T-cell (primary cell): ENCODE data around the gene AAR2. TPM values are rescaled to one million over a fixed set of nuclear protein-coding genes. Genes with fewer than 3 reads are reported as not detected.

Source experiments
- ATAC-seq, 4 experiments: fragments of 200-7000 bp in 3 of 4; fragments of 150-1000 bp in 1 of 4; cut with Tn5 transposase; replicated peaks in 1 of 4; 1 replicate in 3 of 4; 2 replicates in 1 of 4; pipeline ENCODE4 v1.10.0; 2021; ENCODE audit warnings: moderate library complexity in 3 of 4, mild to moderate bottlenecking in 2 of 4, moderate number of reproducible peaks in 1 of 4
- CTCF ChIA-PET, 2 donors: fragments of 300-600 bp; sonication (Branson Sonifier 250); formaldehyde crosslinking; loops; one replicate each; lab custom pipeline; 2022; ENCODE audit warnings: antibody characterized with exemption in 2 of 2; lab: Charles Lee
- POLR2A ChIA-PET, 2 donors: fragments of 300-600 bp; sonication (Branson Sonifier 250); formaldehyde crosslinking; loops; one replicate each; lab custom pipeline; 2022; ENCODE audit warnings: antibody characterized with exemption in 2 of 2; lab: Charles Lee
- DNase-seq, 35 experiments: peaks; one replicate each; pipeline versions ENCODE4 v3.0.0 to v3.0.0-alpha.2; 2013 to 2023
- H3K27ac ChIP-seq: one replicate; pipeline ENCODE4 v1.5.1; 2013; ENCODE audit warnings: low read length
- H3K27me3 ChIP-seq, 2 experiments: replicated peaks in 1 of 2; 1 replicate in 1 of 2; 2 replicates in 1 of 2; pipeline versions ENCODE4 v1.6.1 to v1.7.0; 2013; ENCODE audit warnings: low read length in 1 of 2, mixed read lengths in 1 of 2; ENCODE audit not compliant: control insufficient read depth in 2 of 2, insufficient read depth in 2 of 2; ENCODE audit errors: extremely low read depth in 1 of 2
- H3K36me3 ChIP-seq, 2 donors: 1 replicate in 1 of 2; 2 replicates in 1 of 2; pipeline versions ENCODE4 v1.6.1 to v1.7.0; 2013; ENCODE audit warnings: low read length in 1 of 2; ENCODE audit not compliant: control insufficient read depth in 2 of 2, insufficient read depth in 1 of 2; ENCODE audit errors: extremely low read depth in 1 of 2
- H3K4me1 ChIP-seq, 2 experiments: 1 replicate in 1 of 2; 2 replicates in 1 of 2; pipeline versions ENCODE4 v1.6.1 to v1.7.0; 2013; ENCODE audit warnings: low read length in 2 of 2, mixed read lengths in 1 of 2; ENCODE audit not compliant: insufficient read depth in 2 of 2, control insufficient read depth in 1 of 2; ENCODE audit errors: extremely low read depth in 1 of 2
- H3K4me3 ChIP-seq, 2 donors: 1 replicate in 1 of 2; 2 replicates in 1 of 2; pipeline versions ENCODE4 v1.5.1 to v1.7.0; 2013; ENCODE audit warnings: mild to moderate bottlenecking in 2 of 2, low read length in 1 of 2, moderate library complexity in 1 of 2; ENCODE audit not compliant: control insufficient read depth in 1 of 2; ENCODE audit errors: extremely low read depth in 1 of 2
- H3K9me3 ChIP-seq: 2 replicates; pipeline ENCODE4 v1.7.0; 2013
- H3K27ac Mint-ChIP-seq, 2 donors: one replicate each; pipeline ENCODE4 v1.8.0; 2020 to 2021; ENCODE audit warnings: mild to moderate bottlenecking in 2 of 2, mixed read lengths in 2 of 2
- H3K27me3 Mint-ChIP-seq, 2 donors: one replicate each; pipeline ENCODE4 v1.8.0; 2021 to 2022; ENCODE audit warnings: mixed read lengths in 2 of 2
- H3K36me3 Mint-ChIP-seq: one replicate; pipeline ENCODE4 v1.8.0; 2021; ENCODE audit warnings: mixed read lengths
- H3K4me1 Mint-ChIP-seq, 3 donors: one replicate each; pipeline ENCODE4 v1.8.0; 2020 to 2022; ENCODE audit warnings: mixed read lengths in 3 of 3, mild to moderate bottlenecking in 1 of 3
- H3K4me3 Mint-ChIP-seq, 3 donors: one replicate each; pipeline ENCODE4 v1.8.0; 2020 to 2022; ENCODE audit warnings: mild to moderate bottlenecking in 3 of 3, mixed read lengths in 3 of 3, moderate library complexity in 3 of 3
- H3K9me3 Mint-ChIP-seq, 3 donors: one replicate each; pipeline ENCODE4 v1.8.0; 2020 to 2022; ENCODE audit warnings: mixed read lengths in 3 of 3
- WGBS: methylation state at CpG from one replicate; pipeline ENCODE4 v1.1.5; 2013; ENCODE audit warnings: missing lambda C conversion rate; ENCODE audit not compliant: insufficient coverage; 5-methylcytosine and 5-hydroxymethylcytosine counted together
- total RNA-seq, 35 experiments: library from RNA in 6 of 35; stranded (reverse) in 6 of 35; fragments of 120-200 nt in 1 of 35; gene quantifications; one replicate each; pipeline versions ENCODE4 v1.2.1 to v1.2.4 and lab custom pipeline; 2013 to 2026

The AAR2 gene
- total RNA-seq, 5 donors from 2014 or later (not counting 1 experiment from before 2014, with no cell fraction given), result 17.7 to 24.1 (median 23.3) TPM

GRCh38 chr20:36200451-36200850 is 35.8 kb upstream of the AAR2 start:
- Mint-ChIP-seq H3K4me1 (peaks cover 4 to 13% (median 5%) of the 10 kb centered on the region in 3 donors), H3K27me3 (peaks cover 11 to 16% of the 10 kb centered on the region in 2 donors), H3K36me3 (no peaks in the 10 kb centered on the region), H3K27ac (no peak overlapping the region), H3K9me3 (no peaks in the 10 kb centered on the region), H3K4me3 (no peak overlapping the region)
- H3K27ac ChIP-seq, result no peak overlapping the region
- WGBS, result no CpG with 5 or more reads among the region's 1 CpG
- DNase-seq (no peak), ATAC-seq (no peak)
- ChIA-PET POLR2A (no interaction called here), CTCF (interaction anchor here in 1 of 2 donors (1.8 kb wide), 1 partner anchor 208 kb away, joined by 10 read pairs; no protein-coding TSS in a partner anchor)
- no peaks in the 10 kb centered on the region for H3K9me3 ChIP-seq
- peaks cover 0 to 9% of the 10 kb centered on the region in 2 experiments for H3K4me1 ChIP-seq
- H3K4me3 ChIP-seq, result no peak overlapping the region
- peaks cover 0 to 26% of the 10 kb centered on the region in 2 experiments for H3K27me3 ChIP-seq
- no peaks in the 10 kb centered on the region for H3K36me3 ChIP-seq

DNA sequence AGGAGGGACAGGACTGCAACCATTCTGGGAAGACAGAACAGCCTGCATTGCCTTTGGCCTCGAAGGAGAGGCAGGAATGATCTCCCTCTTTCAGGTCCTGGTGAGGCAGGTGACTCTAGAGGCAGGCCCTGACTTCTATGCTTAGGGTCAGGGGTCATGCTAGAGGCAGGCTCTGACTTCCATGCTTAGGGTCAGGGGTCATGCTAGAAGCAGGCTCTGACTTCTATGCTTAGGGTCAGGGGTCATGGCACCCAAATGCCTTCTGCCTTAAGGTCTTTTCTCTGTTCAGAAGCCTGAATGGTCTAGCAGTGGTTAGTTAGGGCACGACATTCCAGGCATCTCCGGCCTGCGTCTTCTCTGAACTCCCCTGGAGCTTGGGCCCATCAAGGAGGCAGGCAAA is 35.1 kb upstream of the AAR2 start:
- no peaks in the 10 kb centered on the region for H3K36me3 Mint-ChIP-seq
- H3K27ac Mint-ChIP-seq, result no peak overlapping the region
- H3K27me3 Mint-ChIP-seq, result peaks cover 5 to 14% of the 10 kb centered on the region in 2 donors
- H3K9me3 ChIP-seq, result no peaks in the 10 kb centered on the region
- H3K4me3 ChIP-seq, result no peak overlapping the region
- no peak overlapping the region for H3K27ac ChIP-seq
- H3K4me3 Mint-ChIP-seq, result no peak overlapping the region
- H3K27me3 ChIP-seq, result peaks cover 0 to 28% of the 10 kb centered on the region in 2 experiments
- no peak for DNase-seq
- H3K9me3 Mint-ChIP-seq, result no peaks in the 10 kb centered on the region
- no peak for ATAC-seq
- H3K36me3 ChIP-seq, result no peaks in the 10 kb centered on the region
- 45% methylated on average over 2 of the region's 4 CpGs for WGBS
- peaks cover 0 to 9% of the 10 kb centered on the region in 2 experiments for H3K4me1 ChIP-seq
- ChIA-PET POLR2A (no interaction called here), CTCF (interaction anchor here in 1 of 2 donors (0.9 to 1.4 kb wide), 2 partner anchors 11 to 236 kb away, joined by 3 to 4 read pairs; no protein-coding TSS in a partner anchor)
- peaks cover 4 to 13% (median 5%) of the 10 kb centered on the region in 3 donors for H3K4me1 Mint-ChIP-seq

DNA sequence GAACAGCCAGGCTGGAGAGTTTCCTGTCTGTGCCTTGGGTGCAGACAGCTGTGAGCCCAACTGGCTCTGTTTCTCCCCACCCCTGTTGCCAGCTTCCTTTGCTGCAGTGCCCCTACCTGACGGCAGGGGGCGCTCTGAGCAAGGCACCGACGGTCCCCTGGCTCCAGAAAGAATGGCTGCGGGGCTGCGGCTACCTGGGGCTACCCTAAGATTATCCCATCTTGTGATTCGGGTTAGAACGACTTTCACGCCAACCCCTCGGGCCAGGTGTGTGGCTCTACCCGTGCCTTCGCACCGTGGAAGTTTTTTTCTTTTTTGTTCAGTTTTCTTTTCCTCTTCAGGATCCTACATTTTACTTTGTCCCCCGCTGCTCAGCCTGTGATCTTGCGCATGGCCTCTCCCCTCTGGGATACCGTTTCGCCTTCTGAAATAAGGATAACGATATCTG is 33.4 kb upstream of the AAR2 start:
- Mint-ChIP-seq H3K36me3 (no peaks in the 10 kb centered on the region), H3K4me1 (peaks cover 4 to 13% (median 5%) of the 10 kb centered on the region in 3 donors), H3K4me3 (peak overlapping the region in 2 of 3 donors; percentile 20 to 22), H3K27ac (no peak overlapping the region), H3K9me3 (no peaks in the 10 kb centered on the region), H3K27me3 (peaks cover 0 to 9% of the 10 kb centered on the region in 2 donors)
- H3K27me3 ChIP-seq, result peaks cover 0 to 32% of the 10 kb centered on the region in 2 experiments
- H3K4me1 ChIP-seq, result peaks cover 0 to 9% of the 10 kb centered on the region in 2 experiments
- POLR2A ChIA-PET, result interaction anchor here in 1 of 2 donors (0.7 kb wide), 1 partner anchor 386 kb away, joined by 12 read pairs; no protein-coding TSS in a partner anchor
- H3K27ac ChIP-seq, result no peak overlapping the region
- DNase-seq (peak; percentile 35 to 85 (median 68)), ATAC-seq (peak; percentile 81 to 88 (median 82))
- WGBS, result 30% methylated on average over 15 of the region's 18 CpGs
- no peaks in the 10 kb centered on the region for H3K9me3 ChIP-seq
- H3K36me3 ChIP-seq, result no peaks in the 10 kb centered on the region
- H3K4me3 ChIP-seq, result peak overlapping the region in 1 of 2 donors; percentile 11
- CTCF ChIA-PET, result interaction anchor here (0.5 to 1.8 kb wide), 18 partner anchors 9 to 1981 kb away, joined by 3 to 13 read pairs (median 4); partner anchors contain the start of gene SCAND1 (in 1 of the 2)

GRCh38 chr20:36203861-36204260 is 32.4 kb upstream of the AAR2 start:
- Mint-ChIP-seq H3K9me3 (no peaks in the 10 kb centered on the region), H3K27me3 (peaks cover 0 to 13% of the 10 kb centered on the region in 2 donors), H3K4me1 (peaks cover 4 to 13% (median 5%) of the 10 kb centered on the region in 3 donors), H3K27ac (no peak overlapping the region), H3K36me3 (no peaks in the 10 kb centered on the region), H3K4me3 (no peak overlapping the region)
- 100% methylated on average over 1 of the region's 3 CpGs for WGBS
- Histone ChIP-seq H3K4me1 (peaks cover 0 to 9% of the 10 kb centered on the region in 2 experiments), H3K36me3 (no peaks in the 10 kb centered on the region), H3K4me3 (no peak overlapping the region), H3K9me3 (no peaks in the 10 kb centered on the region), H3K27me3 (peaks cover 0 to 35% of the 10 kb centered on the region in 2 experiments), H3K27ac (no peak overlapping the region)
- POLR2A ChIA-PET, result interaction anchor here in 1 of 2 donors (0.6 kb wide), 1 partner anchor 556 kb away, joined by 3 read pairs; no protein-coding TSS in a partner anchor
- CTCF ChIA-PET, result no interaction called here
- DNase-seq (no peak), ATAC-seq (no peak)

DNA sequence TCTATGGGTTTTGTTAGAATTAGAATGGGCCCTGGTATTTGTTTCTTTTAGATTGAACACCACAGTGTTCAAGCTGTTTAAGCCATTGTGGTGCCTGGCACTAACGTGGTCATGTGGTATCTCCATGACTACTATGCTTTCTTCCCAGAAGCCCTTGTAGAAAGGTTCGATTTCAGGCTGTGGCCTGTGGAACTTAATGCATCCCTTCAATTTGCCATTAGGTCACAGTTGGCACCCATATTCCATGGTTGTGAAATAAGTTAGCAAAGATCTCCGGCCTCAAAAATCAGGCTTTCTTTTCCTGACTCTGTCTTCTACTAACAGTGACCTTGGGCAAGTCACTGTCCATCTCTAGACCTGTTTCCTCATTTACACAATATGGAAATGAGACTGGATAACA is 31.3 kb upstream of the AAR2 start:
- POLR2A ChIA-PET, result no interaction called here
- Histone ChIP-seq H3K27me3 (peaks cover 0 to 37% of the 10 kb centered on the region in 2 experiments), H3K27ac (no peak overlapping the region), H3K4me3 (no peak overlapping the region), H3K4me1 (peaks cover 0 to 6% of the 10 kb centered on the region in 2 experiments), H3K9me3 (no peaks in the 10 kb centered on the region), H3K36me3 (no peaks in the 10 kb centered on the region)
- WGBS, result no CpG with 5 or more reads among the region's 3 CpGs
- Mint-ChIP-seq H3K27me3 (peaks cover 0 to 15% of the 10 kb centered on the region in 2 donors), H3K4me3 (no peak overlapping the region), H3K36me3 (no peaks in the 10 kb centered on the region), H3K9me3 (no peaks in the 10 kb centered on the region), H3K4me1 (peaks cover 4 to 6% (median 5%) of the 10 kb centered on the region in 3 donors), H3K27ac (no peak overlapping the region)
- no peak for DNase-seq
- ATAC-seq, result no peak
- CTCF ChIA-PET, result no interaction called here

- Histone ChIP-seq H3K27me3 (peaks cover 0 to 39% of the 10 kb centered on the region in 2 experiments), H3K4me3 (no peak overlapping the region), H3K9me3 (no peaks in the 10 kb centered on the region), H3K36me3 (no peaks in the 10 kb centered on the region), H3K27ac (no peak overlapping the region), H3K4me1 (peaks cover 0 to 6% of the 10 kb centered on the region in 2 experiments)
- 76% methylated on average over 5 of the region's 9 CpGs for WGBS
- Mint-ChIP-seq H3K4me3 (no peak overlapping the region), H3K27me3 (peaks cover 4 to 15% of the 10 kb centered on the region in 2 donors), H3K27ac (no peak overlapping the region), H3K9me3 (no peaks in the 10 kb centered on the region), H3K4me1 (peaks cover 4 to 6% (median 5%) of the 10 kb centered on the region in 3 donors), H3K36me3 (no peaks in the 10 kb centered on the region)
- no peak for ATAC-seq
- no peak for DNase-seq
- ChIA-PET POLR2A (no interaction called here), CTCF (interaction anchor here (0.6 to 0.8 kb wide), 4 partner anchors 41 to 1568 kb away, joined by 3 to 5 read pairs (median 4); no protein-coding TSS in a partner anchor)
Measured at GRCh38 chr20:36206068-36206467, 30.2 kb upstream of the AAR2 start.
